GM19240 (cell line): ENCODE measurements around the gene WSCD2.

Source experiments
- DNase-seq: peaks from one replicate; pipeline ENCODE4 v3.0.0; 2011; ENCODE audit warnings: low spot score; ENCODE audit not compliant: insufficient read length

The WSCD2 gene

DNA sequence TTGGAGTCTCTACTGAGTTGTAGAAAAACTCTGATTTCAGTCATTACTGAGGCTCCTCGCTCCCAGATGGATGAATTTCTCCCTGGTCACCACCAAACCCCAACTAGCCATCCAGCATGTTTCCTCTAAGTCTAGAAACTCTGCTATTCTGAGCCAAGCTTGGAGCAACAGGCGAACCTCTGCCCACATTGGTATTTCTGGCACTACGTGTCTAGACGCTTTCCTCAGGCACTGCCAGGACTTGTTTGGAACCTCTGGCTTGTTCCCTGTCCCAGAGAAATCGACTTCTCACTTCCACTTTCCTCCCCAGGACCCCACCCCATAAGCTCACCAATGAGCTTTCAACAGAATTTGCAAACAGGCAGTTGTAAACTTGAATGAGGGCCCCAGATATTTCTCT is 27.6 kb downstream of the WSCD2 start:
- DNase-seq, result no peak

DNA sequence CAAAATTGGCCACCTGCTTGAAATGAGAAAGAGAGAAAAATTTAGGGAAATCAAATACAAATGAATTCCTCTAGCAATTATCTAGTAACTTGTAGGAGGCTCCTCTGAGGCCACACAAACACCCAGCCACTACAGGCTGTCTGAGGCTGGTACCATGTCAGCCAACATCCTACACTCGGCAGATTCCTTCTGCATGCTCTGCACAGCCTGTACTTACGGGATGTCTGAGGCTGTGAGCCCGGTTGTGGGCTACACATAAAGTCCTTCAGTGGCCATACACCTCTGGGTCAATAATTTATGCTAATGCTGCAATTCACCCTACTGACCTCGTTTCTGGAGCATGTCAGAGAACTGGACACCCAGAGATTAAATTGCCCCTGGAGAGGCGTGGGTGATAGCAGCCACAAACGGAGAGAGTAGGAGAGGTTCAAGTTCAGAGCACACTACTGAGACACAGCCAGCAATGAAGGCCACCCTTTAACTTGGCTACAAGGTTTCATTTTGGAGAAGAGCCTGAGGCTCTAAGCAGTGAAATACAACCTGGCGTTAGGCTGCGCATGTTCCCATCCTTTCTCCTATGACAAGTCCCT is 28.9 kb downstream of the WSCD2 start:
- no peak for DNase-seq

DNA sequence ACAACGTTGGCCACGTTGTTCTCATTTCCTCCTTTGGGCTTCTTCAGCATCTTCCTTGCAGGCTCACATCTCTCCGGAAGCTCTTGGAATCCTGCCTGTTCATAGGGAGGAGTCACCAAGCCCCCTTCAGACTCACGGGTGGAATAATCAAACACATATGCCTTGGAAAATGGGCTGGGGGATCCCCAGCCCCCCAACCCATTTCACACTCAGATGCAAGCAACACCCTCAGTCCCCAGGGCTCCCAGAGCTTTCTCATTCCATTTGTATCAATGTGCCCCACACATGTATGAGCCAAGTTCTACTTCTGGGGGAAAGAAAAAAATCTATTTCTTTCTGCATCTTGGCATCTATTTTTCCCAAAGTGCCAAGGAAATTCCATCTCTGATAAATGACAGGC is 33.1 kb downstream of the WSCD2 start:
- DNase-seq, result no peak

- no peak for DNase-seq
Observed at GRCh38 chr12:108166505-108166904, 37.4 kb downstream of the WSCD2 start.

- no peak for DNase-seq
Observed at GRCh38 chr12:108167974-108168373, 38.9 kb downstream of the WSCD2 start.

DNA sequence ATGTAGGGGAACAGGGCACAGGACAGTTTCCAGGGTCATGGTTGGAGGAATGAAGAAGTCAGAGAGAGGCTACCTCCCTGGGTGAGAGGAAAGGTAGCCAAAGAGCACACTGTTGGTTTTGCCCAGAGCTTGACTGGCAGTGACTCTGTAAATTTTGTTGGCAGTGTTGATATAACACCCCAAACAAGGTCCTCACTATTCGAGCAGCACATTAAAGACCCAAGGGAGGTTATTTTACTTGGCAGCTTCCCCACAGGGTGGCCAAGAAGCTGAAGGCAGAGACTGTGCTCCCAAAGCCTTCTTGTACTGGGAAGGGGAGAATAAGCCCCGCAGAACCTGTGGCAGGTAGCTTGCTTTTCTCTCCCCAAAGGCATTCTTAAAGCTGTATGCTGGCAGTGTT is 40.6 kb downstream of the WSCD2 start:
- DNase-seq, result no peak

DNA sequence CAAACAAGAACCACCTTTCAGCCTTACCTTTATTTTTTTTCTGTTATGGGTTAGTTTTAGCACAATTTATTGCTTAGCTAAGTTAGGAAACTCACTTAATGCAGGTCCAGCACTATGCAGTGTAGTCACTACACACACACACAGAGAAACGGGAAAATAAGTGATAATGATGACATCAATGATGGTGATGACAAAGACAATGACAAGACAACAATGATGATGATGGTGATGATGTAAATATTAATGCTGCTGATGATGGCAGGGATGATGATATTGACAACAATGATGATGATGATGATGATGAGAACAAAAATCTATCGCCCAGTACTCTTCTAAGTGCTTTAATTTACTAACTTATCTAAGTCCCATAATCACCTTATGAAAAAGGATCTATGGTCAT is 41.1 kb downstream of the WSCD2 start:
- no peak for DNase-seq

GRCh38 chr12:108172033-108172432 is 42.9 kb downstream of the WSCD2 start:
- no peak for DNase-seq

DNA sequence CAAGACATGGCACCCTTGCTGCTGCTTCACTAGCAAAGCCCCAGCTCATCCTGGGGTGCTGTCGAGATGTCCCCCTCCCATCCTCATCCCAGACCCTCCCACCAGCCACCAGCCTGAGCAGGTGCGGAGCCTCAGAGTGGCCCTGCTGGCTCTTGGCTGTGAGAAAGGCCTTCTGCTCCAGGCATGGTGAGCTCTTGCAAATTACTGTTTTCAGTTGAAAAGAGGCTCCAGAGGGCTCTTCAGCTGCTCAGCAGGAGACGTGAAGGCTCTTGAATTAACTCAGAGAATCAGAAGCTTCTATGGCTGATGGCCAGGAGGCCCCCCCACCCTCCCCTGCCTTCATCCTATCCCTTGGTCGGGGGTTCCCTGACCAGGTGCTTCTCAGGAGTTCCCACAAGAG is 44.1 kb downstream of the WSCD2 start:
- no peak for DNase-seq

DNA sequence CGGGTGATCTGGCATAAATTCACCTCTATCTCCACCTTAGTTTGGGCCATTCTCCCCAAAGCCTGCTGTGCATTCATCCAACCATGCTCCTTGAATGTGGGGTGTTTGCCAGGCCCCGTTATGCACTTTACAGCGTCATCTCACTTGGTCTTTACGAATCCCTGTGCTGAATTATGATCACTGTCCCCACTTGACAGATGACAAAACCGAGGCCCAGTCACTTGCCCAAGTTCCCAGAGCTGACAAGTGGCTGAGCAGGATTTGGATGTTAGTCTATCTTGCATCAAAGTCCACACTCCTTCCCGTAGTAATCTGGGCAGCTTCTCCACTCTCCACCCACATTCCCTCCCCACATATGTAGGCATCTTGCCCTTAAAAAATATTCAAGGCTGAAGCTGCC is 44.8 kb downstream of the WSCD2 start:
- DNase-seq, result no peak

GRCh38 chr12:108174641-108175040 is 45.6 kb downstream of the WSCD2 start:
- no peak for DNase-seq

GRCh38 chr12:108175310-108175709 is 46.2 kb downstream of the WSCD2 start:
- no peak for DNase-seq

DNA sequence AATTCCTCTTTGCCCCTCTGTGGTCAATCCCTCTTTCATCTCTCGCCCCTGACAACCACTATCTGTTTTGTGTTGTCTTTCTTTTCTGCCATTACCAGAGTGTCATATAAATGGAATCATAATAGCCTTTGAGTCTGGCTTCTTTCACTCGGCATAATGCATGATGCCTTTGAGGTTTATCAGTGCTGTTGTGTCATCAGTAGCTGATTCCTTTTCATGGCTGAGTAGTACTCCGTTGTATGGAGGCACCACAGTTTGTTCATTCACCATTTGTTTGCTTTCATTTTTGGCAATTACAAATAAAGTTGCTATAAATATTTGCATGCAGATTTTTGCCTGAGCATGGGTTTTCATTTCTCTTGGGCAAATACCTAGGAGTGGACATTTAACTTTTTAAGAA is 47.2 kb downstream of the WSCD2 start:
- no peak for DNase-seq

DNA sequence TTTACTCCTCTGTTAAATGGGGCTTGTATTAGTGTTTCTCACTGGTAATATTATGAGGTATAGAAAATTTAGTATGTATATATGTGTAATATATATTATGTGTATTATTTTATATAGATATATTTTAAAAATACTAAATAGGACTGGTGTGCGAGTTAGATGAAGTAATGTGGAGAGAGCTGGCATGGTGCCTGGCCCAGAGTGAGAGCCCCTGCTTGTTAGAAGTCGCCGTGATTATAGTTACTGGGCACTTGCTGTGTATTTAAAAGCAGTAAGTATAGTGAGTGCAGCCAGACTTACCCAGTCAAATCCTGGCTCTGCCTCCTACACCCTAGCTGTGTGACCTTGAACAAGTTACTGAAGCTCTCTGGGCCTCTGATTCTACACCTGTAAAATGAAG is 48.0 kb downstream of the WSCD2 start:
- DNase-seq, result no peak

DNA sequence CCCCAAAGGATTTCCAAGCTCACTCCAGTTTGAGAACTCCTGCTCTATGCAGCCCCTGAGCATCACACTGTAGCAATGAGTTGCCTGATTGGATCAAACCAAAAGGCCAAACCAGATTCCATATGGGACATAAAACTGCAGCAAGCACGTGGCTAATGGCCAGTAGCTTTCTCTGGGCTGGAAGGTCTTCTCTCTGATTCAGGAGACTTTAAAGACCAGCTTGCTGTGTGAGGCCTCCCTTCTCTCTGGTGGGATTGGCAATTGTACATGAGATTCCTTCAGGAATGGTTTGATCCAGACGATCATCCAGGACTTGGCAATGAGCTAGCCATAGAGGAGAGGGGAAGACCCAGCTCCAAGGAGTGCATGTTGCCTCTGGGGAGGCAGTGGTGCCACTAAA is 50.2 kb downstream of the WSCD2 start:
- no peak for DNase-seq

- DNase-seq, result no peak
Observed at GRCh38 chr12:108180255-108181094, 51.4 kb downstream of the WSCD2 start.

GRCh38 chr12:108181095-108181454 is 52.0 kb downstream of the WSCD2 start:
- DNase-seq, result no peak

- DNase-seq, result no peak
Observed at GRCh38 chr12:108182096-108182495, 53.0 kb downstream of the WSCD2 start.

DNA sequence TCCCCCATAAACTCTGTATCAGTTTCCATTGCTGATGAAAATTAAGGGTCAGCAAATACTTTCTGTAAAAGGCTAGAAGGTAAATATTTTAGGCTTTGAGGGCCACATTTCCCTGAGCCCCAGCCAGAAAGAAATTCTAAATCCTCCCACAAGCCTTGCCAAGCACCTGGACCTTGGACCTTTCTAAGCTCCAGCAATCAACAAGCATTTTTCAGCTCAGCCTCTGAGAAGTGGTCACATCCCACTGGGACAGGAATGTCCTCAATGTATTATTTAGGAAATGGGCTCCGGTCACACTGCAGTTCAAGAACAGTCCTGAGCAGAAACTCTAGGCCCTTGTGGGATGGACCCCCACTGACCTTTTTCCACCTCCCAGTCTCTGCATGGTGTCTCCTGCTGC is 55.9 kb downstream of the WSCD2 start:
- DNase-seq, result no peak

- no peak for DNase-seq
Observed at GRCh38 chr12:108187831-108188230, 58.7 kb downstream of the WSCD2 start.

- no peak for DNase-seq
Observed at GRCh38 chr12:108190529-108190928, 61.4 kb downstream of the WSCD2 start.

- no peak for DNase-seq
Observed at GRCh38 chr12:108191086-108191485, 62.0 kb downstream of the WSCD2 start.

DNA sequence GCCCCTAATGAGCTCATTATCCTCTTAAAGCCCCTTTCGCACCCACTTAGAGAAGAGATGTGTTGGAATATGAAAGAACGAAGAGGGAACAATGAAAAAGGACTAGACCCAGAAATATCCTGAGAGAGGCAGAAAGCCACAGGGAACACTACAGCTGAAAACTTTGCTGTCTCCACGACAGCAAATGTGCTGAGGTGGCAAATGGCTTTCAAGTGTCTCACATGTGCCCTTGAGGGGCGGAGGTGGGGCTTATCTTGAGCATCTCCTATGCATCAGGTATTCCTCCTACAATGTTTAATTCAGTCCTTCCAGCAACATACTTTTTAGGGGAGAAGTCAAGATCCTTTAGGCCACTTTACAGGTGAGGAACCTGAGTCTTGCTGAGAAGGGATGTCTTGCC is 62.9 kb downstream of the WSCD2 start:
- DNase-seq, result no peak
